Sciatic nerve (tissue), 2 donors: ENCODE data around the gene LRRC4C. TPM values are rescaled to one million over a fixed set of nuclear protein-coding genes. Genes with fewer than 3 reads are reported as not detected.
"Not testable (repeated sequence)": the region's sequence is repeated elsewhere in the genome, so short reads cannot be mapped to it uniquely, and the experiment has no call there.

Source experiments
- ATAC-seq: fragments of 200-7000 bp; cut with Tn5 transposase; one replicate; pipeline ENCODE4 v1.9.1; 2020; ENCODE audit warnings: mild to moderate bottlenecking, moderate library complexity
- DNase-seq: peaks from one replicate; pipeline ENCODE4 v3.0.0-alpha.2; 2020; ENCODE audit warnings: low spot score
- intact Hi-C: fragments of 100-400 bp; cut with DNase I; formaldehyde crosslinking; loops from one replicate; pipeline ENCODE4 v1.14.2; 2022
- total RNA-seq: library from RNA; stranded (reverse); fragmentation: NEBNext Ultra II Directional; extraction: Animal tissue kit (Norgen Biotek cat#: 25700); gene quantifications from one replicate; pipeline ENCODE4 v1.2.1, GENCODE V29; 2021
- donor health status: DM: no; HTN: no; CAD: no.
- donor health status: DM: no; HTN: no; CAD: no.

The LRRC4C gene
- total RNA-seq, 1 donor from 2014 or later, result 16.6 TPM

- intact Hi-C loops, result no loop called here
- ATAC-seq (no peak), DNase-seq (no peak)
Measured at GRCh38 chr11:40998920-40999319, 460.5 kb downstream of the LRRC4C start.

DNA sequence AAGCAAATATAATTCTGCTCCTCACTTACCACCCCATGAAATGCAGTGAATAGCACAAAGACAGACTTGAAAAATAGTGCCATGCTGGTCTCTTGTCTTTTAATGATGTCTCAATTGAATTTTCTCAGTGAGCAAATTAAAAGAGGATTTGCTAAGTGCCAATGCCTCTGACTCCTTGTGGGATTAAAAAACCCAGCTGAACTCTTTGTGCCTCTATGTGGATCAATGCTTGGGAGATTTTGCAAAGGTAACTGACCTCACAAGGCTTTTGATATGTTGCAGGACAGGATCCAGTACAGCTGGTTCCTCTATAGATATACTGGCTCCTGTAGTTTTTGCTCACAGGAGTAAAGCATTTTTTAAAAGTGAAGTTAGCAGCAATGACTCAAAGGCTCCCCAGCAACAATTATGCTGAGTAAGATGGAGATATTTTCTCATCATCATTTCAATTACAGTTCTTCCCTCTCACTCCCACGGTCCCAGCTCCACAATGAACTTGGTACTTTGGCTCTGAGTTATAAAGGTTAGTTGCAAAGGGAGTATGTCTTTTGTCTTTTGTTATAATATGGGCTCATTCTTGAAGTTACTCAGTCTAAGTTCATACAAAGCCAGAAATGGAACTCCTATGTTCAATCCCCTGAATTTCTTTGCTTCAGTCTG lies 471.5 kb downstream of the LRRC4C start:
- DNase-seq, result no peak
- no peak for ATAC-seq
- intact Hi-C loops, result no loop called here

GRCh38 chr11:40986320-40986719 lies 473.1 kb downstream of the LRRC4C start:
- ATAC-seq (no peak), DNase-seq (no peak)
- intact Hi-C loops, result no loop called here

GRCh38 chr11:40975076-40975475 lies 484.4 kb downstream of the LRRC4C start:
- no peak for ATAC-seq
- intact Hi-C loops, result no loop called here
- DNase-seq, result no peak

DNA sequence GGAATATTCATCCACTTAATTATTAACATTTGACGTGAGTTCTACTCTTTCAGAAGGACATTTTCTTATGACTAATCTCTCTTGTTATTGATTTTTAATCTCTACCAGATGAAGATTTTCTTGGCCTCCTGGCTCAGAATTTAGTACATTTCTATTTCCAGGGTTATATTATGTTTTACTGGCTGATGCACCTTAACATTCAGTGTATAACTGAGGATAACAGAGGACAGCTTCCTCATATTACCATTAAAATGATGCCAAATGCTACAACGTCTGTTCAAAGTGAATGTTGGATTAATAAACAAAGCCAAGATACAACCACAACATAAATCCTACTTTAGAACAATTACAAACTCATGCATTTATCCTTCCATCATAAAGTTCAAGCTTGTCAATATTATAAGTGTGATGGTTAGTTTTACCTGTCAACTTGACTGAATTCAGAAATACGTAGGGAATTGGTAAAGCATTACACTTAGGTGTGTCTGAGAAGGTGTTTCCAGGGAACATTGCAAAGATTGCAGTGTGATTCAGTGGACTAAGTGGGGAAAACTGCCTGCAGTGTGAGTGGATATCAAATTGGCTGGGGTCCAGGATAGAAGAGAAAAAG lies 485.2 kb downstream of the LRRC4C start:
- intact Hi-C loops, result no loop called here
- ATAC-seq, result no peak
- DNase-seq, result no peak

- intact Hi-C loops, result no loop called here
- DNase-seq (no peak), ATAC-seq (no peak)
Measured at GRCh38 chr11:40958707-40959106, 500.7 kb downstream of the LRRC4C start.

DNA sequence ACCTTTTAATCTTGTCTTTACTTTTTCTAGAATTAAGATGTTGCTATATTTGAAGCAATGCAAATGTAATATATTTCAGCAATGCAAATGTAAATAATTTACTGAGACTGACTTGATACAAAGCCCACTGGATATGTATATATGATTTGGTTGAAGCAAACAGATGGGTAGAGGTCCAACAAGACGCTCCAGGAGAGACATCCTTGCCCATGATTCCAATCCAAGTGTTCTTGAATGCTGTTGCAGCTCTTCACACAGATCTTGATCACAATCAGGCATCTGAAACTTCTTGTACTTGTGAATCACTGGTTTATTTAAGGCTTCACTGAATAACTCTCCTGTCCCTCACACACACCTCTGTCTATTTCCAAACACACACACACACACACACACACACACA lies 507.0 kb downstream of the LRRC4C start:
- DNase-seq (no peak), ATAC-seq (no peak)
- intact Hi-C loops, result no loop called here

DNA sequence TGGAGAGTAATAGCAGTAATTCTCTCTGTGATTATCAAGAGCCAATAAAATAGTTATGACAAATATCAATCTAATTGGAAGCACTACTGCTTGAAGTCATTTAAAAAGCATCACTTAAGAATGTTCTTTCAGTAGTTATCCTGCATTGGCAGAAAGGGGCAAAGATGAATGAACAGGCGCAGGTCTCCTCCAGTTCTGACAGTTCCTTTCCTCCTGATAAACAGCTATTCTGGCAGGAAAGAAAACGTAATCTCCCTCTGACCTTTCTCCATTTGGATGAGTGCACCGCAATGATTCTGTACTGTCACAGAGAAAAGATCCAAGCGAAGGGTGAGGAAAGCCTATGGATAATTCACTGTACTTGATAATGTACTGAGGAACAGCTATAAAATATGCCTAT lies 521.5 kb downstream of the LRRC4C start:
- DNase-seq, result no peak
- no peak for ATAC-seq
- intact Hi-C loops, result no loop called here

GRCh38 chr11:40924915-40925314 lies 534.5 kb downstream of the LRRC4C start:
- DNase-seq (no peak), ATAC-seq (no peak)
- intact Hi-C loops, result no loop called here

GRCh38 chr11:40921246-40921645 lies 538.2 kb downstream of the LRRC4C start:
- ATAC-seq (no peak), DNase-seq (no peak)
- intact Hi-C loops, result no loop called here

GRCh38 chr11:40910774-40911173 lies 548.7 kb downstream of the LRRC4C start:
- intact Hi-C loops, ATAC-seq, DNase-seq: not testable (repeated sequence)

DNA sequence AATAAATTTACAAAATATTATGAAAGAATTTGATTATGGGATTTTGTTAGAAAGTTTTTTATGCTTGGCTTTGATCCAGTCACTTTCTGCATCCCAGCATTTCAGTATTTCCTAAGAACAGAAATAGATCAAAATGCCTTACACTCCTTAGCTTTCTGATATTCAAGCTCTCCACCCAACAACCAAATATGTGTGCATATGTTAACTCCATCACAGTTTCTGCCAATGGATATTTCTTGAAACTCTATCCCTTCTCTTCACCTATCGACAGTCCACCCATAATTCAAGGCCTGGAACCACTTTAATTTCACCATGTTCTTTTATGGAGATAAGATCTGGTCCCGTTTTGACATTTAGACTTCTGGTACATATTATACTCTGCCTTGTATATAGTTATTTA lies 565.0 kb downstream of the LRRC4C start:
- intact Hi-C loops, result no loop called here
- no peak for DNase-seq
- ATAC-seq, result no peak

DNA sequence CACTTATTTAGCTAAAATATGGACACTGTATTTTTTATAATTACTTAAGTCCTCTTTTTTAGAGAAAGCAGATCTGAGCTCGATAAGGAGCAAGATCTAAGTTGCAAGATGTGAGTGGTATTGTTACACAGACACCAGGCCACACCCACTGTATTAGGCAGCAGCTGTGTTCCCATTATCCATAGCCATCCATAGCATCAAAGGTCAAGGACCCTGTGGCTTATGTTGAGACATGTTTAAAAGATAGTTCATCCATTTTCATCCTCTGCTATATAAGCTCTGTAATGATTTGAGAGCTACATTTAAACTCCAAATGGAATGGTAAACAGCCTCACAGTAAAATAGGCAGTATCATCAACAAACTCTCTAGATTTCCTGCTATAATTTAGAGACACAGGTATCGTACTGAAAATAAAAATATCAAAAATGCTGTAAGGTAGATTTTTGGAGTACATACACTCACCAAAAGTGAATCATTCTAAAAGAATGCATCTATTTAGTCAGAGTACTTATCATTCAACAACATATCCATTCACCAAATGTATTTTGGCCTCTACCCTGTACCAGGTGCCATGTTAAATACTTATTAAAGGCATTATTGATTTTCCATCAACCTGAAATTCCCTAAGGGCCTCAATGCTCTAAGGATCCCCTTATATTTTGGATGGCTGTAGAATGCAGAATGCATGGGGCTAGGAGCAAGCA lies 574.0 kb downstream of the LRRC4C start:
- intact Hi-C loops, result no loop called here
- no peak for DNase-seq
- ATAC-seq, result no peak

GRCh38 chr11:40882301-40882700 lies 577.2 kb downstream of the LRRC4C start:
- intact Hi-C loops, result no loop called here
- DNase-seq (no peak), ATAC-seq (no peak)

GRCh38 chr11:40879911-40880310 lies 579.5 kb downstream of the LRRC4C start:
- DNase-seq, result no peak
- intact Hi-C loops, result no loop called here
- no peak for ATAC-seq

GRCh38 chr11:40877981-40878380 lies 581.5 kb downstream of the LRRC4C start:
- no peak for DNase-seq
- intact Hi-C loops, result no loop called here
- no peak for ATAC-seq

GRCh38 chr11:40877256-40877655 lies 582.2 kb downstream of the LRRC4C start:
- DNase-seq (no peak), ATAC-seq (no peak)
- intact Hi-C loops, result no loop called here

- intact Hi-C loops, result no loop called here
- ATAC-seq, result no peak
- DNase-seq, result no peak
Measured at GRCh38 chr11:40867991-40868632, 591.3 kb downstream of the LRRC4C start.

GRCh38 chr11:40857754-40858153 lies 601.7 kb downstream of the LRRC4C start:
- DNase-seq, ATAC-seq, intact Hi-C loops: not testable (repeated sequence)

DNA sequence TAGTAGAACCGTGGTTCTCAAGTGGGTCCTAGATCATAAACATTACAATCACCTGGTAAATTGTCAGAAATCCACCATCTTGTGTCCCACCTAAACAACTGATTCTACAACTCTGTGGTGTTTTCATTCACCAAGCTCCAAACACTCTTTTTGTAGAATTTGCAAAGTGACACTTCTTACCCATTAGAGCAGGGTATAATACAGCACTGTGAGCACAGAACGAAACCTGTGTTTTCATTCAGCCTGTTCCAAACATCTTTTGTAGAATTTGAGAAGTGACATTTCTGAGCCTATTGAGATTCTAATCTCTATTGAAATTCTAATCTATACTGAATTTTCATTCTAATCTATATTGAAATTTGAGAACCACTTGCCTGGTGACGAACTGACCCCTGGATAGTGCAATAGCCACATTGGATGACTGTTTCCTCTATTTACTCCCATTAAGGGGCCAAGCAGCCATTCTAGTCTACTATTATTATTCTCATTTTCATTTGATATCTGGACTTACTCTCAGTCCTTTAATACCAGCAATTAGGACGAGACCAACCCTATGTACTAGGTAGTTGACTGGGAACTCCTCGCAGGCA lies 616.6 kb downstream of the LRRC4C start:
- intact Hi-C loops, result no loop called here
- no peak for ATAC-seq
- no peak for DNase-seq
